GM20431 (cell line): Measurements from ENCODE around the gene ACOT13.
"Not testable (repeated sequence)": the region's sequence is repeated elsewhere in the genome, so short reads cannot be mapped to it uniquely, and the experiment has no call there.

Experiments used
- in situ Hi-C: fragments of 300-500 bp; cut with MseI, MboI; formaldehyde crosslinking; loops from one replicate; pipeline ENCODE4 v1.15.0; 2020; ENCODE audit warnings: low sequenced_read_pairs; ENCODE audit not compliant: unreplicated experiment

The ACOT13 gene

DNA sequence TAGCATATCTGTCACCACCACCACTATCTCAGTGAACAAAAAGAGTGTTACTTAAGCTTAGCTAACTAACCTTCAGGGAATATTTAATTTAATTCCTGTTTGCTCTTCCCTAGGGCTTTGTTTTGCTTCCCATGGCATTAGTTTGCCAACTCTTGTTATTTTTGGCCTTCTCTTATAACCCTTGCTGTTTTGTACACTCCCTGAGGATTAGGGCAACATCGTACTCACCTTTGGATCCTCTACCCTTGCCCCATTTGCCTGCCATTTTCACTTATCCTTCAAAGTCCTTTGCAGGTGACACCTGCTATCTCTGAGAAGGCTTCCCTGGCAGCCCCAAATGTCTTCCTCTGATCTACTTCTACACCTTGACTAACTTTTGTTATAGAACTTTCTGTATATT, 23.7 kb downstream of the ACOT13 start:
- in situ Hi-C loops = loop anchor here (10.0 kb wide), 1 partner anchor 96 kb away; no protein-coding TSS in a partner anchor

DNA sequence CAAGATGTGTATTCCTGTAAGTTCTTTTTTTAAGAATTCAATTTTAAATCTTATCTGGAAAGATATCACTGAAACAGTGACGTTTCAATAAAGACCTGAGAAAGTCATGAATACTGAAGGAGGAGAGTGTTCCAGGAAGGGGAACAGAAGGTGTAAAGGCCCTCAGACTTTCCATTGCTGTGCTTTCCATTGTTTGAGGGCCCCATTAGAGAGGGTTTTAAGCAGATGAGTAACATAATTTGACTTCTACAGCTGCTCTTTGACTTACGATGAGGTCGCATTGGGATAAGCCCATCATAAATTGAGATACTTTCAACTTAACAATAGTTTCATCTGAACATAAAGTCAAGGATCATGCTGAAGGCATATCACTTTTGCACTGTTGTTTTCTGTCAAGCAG, 24.7 kb downstream of the ACOT13 start:
- in situ Hi-C loops = loop anchor here (10.0 kb wide), 1 partner anchor 97 kb away; no protein-coding TSS in a partner anchor

DNA sequence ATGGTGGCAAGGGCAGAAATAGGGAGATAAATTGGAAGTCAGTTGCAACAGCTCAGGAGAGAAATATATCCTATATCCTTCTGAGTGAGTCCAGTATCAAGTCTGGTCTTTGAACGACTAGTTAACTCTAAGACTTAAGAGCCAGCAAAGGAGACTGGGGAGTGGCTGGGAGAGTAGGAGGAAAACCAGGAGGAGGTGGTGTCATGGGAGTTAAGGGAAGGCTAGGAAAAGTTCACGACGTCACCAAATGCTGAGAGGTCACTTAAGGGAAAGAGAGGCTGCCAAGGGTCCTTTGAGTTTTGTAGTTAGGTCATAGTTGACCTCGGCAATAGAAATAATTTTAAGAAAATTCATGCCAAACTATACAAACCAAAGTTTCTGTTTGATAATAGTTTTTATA, 25.1 kb downstream of the ACOT13 start:
- in situ Hi-C loops = loop anchor here (10.0 kb wide), 1 partner anchor 97 kb away; no protein-coding TSS in a partner anchor

DNA sequence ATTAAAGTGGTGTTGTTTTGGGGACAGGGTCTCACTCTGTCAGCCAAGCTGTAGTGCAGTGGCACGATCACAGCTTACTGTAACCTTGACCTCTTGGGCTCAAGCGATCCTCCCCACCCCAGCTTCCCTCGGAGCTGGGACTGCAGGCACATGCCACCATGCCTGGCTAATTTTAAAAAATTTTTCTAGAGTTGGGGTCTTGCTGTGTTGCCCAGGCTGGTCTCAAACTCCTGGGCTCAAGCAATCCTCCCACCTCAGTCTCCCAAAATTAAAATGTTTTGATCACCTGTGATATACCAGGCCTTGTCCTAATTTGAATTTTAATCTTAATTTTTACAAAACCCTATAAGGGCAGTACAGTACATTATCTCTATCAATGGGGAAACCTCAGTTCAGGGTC, 25.5 kb downstream of the ACOT13 start:
- in situ Hi-C loops = loop anchor here (10.0 kb wide), 1 partner anchor 98 kb away; no protein-coding TSS in a partner anchor

DNA sequence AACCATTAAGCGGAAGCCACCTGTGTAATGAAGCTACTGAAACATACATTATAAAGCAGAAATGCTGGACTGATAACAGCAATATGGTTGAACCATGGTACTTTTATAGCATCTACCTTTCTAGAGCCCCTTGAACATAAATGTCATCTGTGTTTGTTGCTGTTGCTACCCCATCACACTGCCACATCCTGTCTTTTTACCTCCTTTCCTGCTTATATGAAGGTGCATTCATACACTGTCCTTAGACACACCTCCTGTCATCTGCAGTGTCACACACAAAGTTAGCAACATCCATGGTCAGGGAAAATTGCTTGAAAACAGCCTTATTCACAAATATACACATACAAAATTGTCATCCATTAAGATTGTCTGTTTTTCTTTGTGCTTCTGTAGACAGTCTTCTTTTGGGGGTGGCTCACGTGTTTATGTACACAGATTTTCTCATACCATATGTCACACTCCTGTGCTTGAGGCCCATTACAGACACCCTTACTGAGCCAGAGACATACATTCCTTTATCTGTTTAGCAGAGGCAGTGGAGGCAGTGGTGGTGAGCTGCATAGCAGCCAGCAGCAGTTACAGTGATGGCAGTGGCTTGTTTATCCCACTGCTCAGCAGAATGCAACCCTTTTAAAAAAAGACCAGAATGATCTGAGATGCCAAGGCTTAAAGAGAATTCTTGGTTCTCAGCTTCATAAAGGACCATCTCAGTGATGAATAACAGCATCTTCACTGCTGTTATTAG, 26.1 kb downstream of the ACOT13 start:
- in situ Hi-C loops = loop anchor here (10.0 kb wide), 1 partner anchor 98 kb away; no protein-coding TSS in a partner anchor

DNA sequence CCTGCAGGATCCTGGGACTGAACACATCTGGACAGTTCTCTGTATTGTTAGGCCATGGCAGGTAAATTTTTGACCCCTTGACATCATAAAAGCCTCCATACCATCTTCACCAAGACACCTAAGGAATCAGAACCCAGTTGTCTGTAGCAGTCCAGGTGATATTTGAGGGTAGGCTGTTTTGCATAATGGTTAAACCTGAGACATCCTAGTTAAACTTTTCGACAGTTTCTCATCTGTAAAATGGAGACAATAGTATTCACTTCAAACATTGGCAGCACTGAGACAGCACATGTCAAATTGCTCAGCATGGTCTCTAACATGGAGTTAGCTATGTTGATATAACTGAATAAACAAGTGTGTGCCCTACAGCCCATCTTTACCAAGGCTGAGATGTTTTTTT, 27.3 kb downstream of the ACOT13 start:
- in situ Hi-C loops = loop anchor here (10.0 kb wide), 1 partner anchor 99 kb away; no protein-coding TSS in a partner anchor

DNA sequence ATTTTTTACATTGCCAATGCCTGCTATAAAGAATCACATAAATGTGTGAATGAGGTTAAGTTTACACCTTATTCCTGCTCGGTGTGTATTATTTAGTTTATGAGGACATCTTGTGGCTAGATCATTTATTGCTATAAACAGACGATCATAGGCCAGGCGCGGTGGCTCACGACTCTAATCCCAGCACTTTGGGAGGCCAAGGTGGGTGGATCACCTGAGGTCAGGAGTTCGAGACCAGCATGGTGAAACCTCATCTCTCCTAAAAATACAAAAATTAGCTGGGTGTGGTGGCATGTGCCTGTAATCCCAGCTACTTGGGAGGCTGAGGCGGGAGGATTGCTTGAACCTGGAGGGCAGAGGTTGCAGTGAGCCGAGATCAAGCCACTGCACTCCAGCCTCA, 28.8 kb downstream of the ACOT13 start:
- in situ Hi-C loops = loop anchor here (10.0 kb wide), 1 partner anchor 101 kb away; no protein-coding TSS in a partner anchor

DNA sequence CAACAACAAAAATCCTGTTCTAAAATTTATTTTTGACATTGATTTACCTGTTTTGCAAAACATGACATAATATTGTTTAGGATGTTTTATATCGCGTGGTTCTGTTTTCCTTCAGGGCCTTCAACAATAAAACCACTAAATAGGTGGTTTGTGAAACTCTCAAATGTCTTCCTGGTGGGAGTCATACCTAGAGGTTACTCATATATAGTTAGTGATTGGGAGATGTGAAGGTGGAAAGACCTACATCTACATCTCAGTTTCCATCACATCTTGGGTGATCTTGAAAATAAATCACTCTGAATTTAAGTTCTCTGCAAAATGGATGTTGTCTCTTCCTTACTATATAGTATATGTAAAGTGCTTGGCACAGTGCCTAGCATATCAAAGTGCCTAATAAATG, 29.2 kb downstream of the ACOT13 start:
- in situ Hi-C loops = loop anchor here (10.0 kb wide), 1 partner anchor 101 kb away; no protein-coding TSS in a partner anchor

DNA sequence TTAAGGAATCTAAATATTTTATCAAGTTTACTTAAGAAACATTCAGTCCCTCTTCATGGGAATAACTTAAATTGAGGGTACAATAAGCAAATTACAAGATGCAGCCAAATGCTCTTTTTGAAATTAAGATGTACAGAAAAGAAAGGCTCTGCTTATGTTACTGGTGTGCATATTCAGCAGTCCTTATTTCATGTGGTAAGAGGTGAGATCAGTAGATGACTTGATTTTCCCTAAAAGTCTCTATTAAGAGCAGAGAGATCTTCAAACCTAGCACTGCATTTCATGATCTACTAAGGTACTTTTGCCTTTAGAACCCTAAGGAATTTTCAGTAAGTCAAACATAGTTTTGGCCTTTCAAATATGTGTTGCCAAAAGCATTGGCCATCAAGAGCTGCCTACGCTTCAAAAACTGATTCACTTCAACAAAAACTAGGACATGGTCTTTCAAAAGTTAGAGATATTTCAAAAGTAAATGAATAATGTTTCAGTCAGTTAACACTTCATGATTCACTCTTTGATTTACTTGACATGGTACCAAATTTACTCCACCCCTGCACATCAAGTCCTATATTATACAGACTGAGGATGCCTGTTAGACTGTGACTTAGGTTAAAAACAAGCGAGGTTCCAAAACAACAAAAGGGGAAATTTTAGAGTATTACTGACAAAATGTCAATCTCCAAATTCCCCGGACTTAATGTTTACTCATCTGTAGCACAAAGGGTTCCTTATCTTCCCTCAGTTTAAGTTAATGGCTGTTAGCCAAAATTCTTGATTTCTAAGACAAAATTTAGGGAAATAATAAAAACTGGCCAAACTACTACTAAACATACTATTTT, 32.9 kb downstream of the ACOT13 start:
- in situ Hi-C loops = loop anchor here (10.0 kb wide), 1 partner anchor 105 kb away; no protein-coding TSS in a partner anchor

DNA sequence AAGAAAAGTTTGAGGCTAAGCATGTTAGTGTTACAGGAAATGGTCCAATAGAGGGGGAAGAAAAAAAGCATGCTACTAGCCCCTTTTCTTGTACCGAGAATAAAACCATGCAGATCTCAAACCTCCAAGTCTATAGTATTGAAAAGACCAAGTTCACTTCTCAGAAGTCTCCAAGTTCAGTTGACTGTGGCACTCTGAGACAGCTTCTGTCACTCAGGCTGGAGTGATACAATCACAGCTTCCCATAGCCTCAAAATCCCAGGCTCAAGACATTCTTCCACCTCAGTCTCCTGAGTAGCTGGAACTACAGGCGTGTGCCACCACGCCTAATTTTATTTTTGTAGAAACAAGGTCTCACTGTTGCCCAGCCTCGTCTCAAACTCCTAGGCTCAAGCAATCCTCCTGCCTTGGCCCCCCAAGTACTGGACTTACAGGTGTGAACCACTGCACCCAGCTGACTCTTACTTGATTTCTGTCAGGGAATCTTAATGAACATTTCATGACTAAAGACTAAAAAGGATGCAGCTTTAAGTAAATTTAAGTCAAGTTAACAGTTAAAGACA, 35.9 kb downstream of the ACOT13 start:
- in situ Hi-C loops = no loop called here

DNA sequence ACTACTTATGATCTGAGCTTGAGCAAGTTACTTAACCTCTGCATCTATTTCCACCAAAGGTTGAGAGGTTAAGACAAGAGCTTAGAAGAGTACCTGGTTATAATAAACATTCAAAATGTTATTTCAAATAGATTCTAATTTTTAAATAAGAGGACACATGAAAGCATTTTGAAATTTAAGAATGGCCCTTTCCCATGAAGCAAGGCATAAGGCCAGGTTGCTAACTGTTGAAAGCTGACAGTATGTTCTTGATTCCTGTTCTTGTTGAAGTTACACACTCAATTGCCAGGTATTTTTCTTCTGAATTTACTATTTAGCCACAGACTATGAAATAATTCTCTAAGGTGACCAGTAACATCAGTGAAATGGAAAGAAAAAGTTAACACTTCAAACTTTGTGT, 37.6 kb downstream of the ACOT13 start:
- in situ Hi-C loops = no loop called here

DNA sequence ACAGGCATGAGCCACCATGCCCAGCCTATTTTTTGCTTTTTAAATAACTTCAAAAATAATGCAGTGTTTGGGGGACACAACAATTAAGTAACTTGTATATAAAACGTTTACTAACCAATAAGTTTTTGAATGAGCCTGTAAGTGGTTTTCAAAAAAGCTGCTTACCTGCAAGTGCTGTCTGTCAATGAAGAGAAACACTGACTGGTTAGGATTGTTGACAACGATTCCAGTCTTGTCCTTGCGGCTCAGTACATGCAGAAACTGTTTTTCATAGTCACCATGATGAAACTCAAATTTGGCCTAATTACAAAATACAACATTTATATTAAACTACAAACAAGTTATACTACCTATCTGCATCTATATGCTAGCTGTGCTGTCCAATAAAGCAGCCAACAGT, 41.7 kb downstream of the ACOT13 start:
- in situ Hi-C loops = no loop called here

DNA sequence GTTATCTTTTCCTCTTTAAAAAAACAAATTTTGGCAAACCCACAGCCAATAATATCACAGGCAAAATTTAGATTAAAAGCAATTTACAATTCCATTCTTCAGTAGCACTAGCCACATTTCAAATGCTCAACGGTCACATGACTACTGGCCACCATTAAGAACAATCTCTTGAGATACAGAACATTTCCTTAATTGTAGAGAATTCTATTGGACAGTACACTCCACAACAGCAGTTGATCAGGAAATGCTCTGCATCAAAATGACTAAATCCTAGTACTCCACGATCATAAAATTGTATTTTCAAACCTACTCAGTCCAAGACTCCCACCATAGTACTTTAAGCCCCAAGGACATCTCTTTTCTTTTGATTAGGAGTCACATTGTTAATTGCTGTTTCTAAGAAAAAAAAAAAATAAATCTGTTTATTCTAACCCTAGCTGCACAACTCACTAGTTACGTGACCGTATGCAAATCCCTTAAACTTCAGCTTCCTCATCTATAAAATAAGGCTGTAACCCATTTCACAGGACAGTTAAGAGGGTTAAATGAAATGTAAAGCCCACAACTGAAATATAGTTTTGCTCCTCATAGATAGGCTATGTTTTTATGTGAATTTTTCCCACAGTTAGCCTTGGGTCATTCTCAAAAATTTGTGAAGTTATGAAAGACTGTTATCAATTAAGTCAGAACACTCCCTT, 42.3 kb downstream of the ACOT13 start:
- in situ Hi-C loops = no loop called here

DNA sequence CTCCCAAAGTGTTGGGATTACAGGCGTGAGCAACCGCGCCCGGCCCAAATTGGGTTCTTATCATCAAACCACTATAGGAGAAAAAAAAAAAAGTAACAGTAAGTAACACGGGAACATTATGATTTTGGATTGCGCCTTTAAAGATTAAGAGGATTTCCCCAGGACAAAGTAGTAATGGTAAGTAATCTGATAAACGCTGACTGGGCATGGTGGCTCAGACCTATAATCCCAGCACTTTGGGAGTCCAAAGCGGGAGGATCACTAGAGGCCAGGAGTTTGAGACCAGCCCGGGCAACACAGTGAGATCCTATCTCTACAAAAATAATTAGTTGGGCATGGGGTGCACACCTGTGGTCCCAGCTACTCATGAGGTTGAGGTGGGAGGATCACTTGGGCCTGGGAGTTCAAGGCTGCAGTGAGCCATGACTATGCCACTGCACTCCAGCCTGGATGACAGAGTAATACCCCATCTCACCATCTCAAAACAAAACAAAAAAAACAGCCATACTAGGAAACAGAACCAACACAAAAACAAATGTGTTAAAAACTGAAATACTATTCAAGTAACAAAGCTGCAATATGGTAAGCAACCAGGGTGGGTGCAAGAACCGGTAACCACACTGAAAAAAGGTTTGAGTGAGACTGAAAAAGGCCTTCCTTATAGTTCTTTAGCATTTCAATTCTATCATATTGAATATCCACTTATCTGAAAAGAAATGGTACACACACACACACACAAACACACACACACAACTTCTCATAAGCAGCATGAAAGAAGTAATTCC, 43.8 kb downstream of the ACOT13 start:
- in situ Hi-C loops = no loop called here

DNA sequence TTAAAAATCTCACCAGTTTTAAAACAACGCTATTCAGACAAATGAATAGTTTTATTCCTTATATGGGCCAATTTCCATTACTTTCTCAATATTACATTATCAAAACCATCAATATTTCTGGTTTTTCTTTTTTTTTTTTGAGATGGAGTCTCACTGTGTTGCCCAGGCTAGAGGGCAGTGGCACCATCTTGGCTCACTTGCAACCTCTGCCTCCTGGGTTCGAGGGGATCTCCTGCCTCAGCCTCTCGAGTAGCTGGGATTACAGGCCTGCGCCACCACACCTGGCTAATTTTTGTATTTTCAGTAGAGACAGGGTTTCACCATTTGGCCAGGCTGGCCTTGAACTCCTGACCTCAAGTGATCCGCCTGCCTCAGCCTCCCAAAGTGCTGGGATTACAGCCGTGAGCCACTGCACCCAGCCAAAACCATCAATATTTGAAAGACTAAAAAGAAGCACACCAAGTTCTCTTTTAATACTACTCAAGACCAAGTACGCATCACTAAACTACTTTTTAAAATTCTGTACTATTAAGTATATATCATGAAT, 49.8 kb downstream of the ACOT13 start:
- in situ Hi-C loops = not testable (repeated sequence)

DNA sequence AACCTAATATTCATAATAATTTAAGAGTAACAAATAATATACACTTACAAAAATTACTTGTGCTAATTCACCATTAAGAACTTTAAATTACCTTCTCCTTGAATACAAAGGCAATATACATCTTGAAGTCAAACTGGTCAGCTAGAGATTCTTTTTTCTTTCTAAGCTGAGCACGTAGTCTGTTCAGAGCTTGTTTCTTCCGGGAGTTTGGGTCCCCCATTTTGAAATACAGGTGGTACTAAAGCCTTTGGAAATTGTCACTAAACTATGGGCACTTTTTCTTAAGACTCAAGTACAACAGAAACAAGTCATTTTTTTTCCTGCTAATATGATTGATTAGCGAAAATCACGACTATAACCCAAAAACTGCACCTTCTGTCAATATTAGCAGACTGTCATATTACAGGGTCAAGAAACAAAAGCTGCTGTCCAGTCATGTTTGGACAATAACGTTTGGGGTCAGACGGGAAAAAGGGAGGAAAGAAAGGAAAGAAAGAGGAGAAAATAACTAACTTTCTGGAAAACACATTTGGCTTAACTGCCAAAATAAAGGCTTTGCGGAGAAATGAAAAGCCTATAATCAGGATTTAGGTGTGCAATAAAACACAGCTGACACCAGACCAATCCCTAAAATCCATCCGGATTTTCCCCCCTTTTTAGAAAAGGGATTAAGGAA, 51.7 kb downstream of the ACOT13 start:
- in situ Hi-C loops = no loop called here

DNA sequence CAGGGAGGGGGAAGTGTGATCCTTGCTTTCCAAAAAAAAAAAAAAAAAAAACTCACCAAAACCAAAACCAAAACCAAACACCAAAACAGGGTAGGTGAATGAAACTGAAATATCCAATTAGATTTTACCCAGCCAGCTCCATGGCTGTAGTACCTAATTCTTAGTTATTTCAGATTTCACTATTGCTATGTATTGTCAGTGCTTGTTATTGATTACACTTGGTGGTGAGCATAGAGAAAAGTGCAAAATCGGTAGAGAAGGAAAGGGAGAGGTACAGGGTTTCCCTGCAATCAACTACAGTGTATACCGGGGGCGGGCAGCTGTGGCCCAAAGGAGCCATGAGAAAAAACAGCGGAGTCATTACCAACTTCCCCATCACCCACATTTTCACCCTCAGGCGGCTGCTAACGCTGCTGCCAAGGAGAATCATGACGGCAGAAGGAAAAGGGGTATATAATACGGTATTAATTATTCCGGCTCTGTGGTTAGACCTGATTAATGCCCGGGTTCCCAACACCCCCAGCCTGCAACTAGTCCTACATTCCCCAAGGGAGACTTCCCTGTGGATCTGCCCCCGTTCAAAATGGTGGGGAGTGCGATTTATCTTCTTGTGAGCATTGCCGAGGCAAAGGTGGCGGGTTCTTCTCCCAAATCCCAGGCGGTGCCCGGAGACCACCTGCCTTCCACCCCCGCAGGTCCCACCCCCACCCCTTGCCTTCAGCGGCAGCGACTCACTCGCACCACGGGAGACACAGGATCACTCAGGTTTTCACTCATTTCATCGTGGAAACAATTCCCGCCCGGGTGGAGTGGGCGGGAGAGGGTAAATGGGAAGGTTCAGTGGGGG, 52.5 kb downstream of the ACOT13 start, which contains the start of gene C6orf62:
Gene C6orf62 (minus strand): TSS at position 30 of the 847 bp plus-strand sequence. CDS start 486 bp downstream, outside the sequence.
- in situ Hi-C loops = no loop called here
